ENCODE results near the gene SNX27. TPM values are rescaled to one million over a fixed set of nuclear protein-coding genes. Genes with fewer than 3 reads are reported as not detected.

The SNX27 gene
- total and polyA plus RNA-seq, 2 experiments from 2014 or later, result 40.6 to 59.7 TPM

GRCh38 chr1:151706464-151707415 is 94.9 kb downstream of the SNX27 start:
- H3F3A ChIP-seq (replicated peaks; ENCODE audit: low read depth), result no peaks in the 10 kb centered on the region

More at GRCh38 chr1:151706464-151707415, 94.9 kb downstream of the SNX27 start:
- Mint-ChIP-seq H3K27me3 (ENCODE audit: insufficient read depth, low read depth, poor library complexity) (peaks cover 4% of the 10 kb centered on the region), H3K4me3 (no peak overlapping the region), H3K36me3 (ENCODE audit: low read depth) (no peaks in the 10 kb centered on the region), H3K27ac (no peak overlapping the region), H3K9me3 (no peaks in the 10 kb centered on the region), H3K4me1 (peaks cover 9% of the 10 kb centered on the region)
- Histone ChIP-seq H3K27ac (ENCODE audit: low read depth) (no peak overlapping the region), H3K36me3 (ENCODE audit: insufficient read depth) (no peaks in the 10 kb centered on the region), H4K20me1 (replicated peaks; ENCODE audit: insufficient read depth) (no peaks in the 10 kb centered on the region), H3K79me2 (replicated peaks; ENCODE audit: insufficient read depth) (no peaks in the 10 kb centered on the region), H3K9me2 (ENCODE audit: insufficient read depth) (no peaks in the 10 kb centered on the region), H3K4me2 (no peak overlapping the region), H3K4me3 (no peak overlapping the region), H3K27me3 (ENCODE audit: insufficient read depth) (no peaks in the 10 kb centered on the region), H2AFZ (no peak overlapping the region), H3K4me1 (ENCODE audit: insufficient read depth) (no peaks in the 10 kb centered on the region; the same call in 1 of the 2 replicates)
- ATAC-seq (no peak), DNase-seq (ENCODE audit: low spot score) (no peak)
- TF ChIP-seq CREB1 (CRISPR knock-in tag; IDR thresholded peaks at IDR 0.05; ENCODE audit: low read depth) (no peak), CTCF (conservative IDR thresholded peaks at IDR 0.05; ENCODE audit: low read depth in 2 of 2) (no peak), STAT1 (IDR thresholded peaks at IDR 0.05; ENCODE audit: unreplicated experiment) (no peak), ETS1 (IDR thresholded peaks at IDR 0.05) (no peak), JUNB (IDR thresholded peaks at IDR 0.05; ENCODE audit: unreplicated experiment) (no peak), ZNF331 (CRISPR knock-in tag; IDR thresholded peaks at IDR 0.05; ENCODE audit: low read depth) (no peak), EZH2 (IDR thresholded peaks at IDR 0.05; ENCODE audit: low read depth, unreplicated experiment) (no peak), EZH2phosphoT487 (IDR thresholded peaks at IDR 0.05; ENCODE audit: unreplicated experiment) (no peak), ZNF462 (CRISPR knock-in tag; IDR thresholded peaks at IDR 0.05) (no peak), ZNF114 (CRISPR knock-in tag; IDR thresholded peaks at IDR 0.05) (no peak), NANOG (IDR thresholded peaks at IDR 0.05; ENCODE audit: borderline replicate concordance) (no peak), POLR2AphosphoS5 (IDR thresholded peaks at IDR 0.05; ENCODE audit: low read depth) (no peak), REST (IDR thresholded peaks at IDR 0.05; ENCODE audit: unreplicated experiment) (no peak)
